ENCODE results near the gene ITGB2.

Gene ITGB2

DNA sequence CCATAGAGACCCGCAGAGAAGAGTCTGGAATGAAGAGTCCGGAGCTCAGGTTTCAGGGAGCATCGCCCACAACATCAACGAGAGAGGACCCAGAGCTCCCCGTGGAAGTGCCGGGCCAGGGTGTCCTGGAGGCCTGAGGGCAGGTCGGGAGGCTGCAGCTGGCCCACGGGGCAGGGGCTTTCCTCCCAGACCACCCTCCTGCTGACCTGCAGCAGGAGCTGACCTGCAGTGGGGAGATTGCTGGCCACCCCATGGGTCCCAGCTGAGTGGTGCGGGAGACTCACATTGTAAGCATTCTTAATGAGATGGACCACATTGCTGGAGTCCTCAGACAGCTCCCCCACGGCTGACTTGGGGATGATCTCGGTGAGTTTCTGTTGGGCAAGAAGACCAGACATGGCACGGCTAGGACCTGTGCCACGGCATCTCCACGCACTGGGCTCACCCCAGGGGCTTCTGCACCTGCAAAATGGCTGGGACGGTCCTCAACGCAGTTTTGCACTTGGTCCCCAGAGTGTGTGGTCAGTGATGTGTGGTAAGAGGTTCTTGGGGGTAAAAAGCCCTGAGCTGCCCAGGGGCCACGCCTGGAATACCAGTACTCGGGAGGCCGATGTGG, 25.9 kb downstream of the ITGB2 start:
- no peak for DNase-seq

DNA sequence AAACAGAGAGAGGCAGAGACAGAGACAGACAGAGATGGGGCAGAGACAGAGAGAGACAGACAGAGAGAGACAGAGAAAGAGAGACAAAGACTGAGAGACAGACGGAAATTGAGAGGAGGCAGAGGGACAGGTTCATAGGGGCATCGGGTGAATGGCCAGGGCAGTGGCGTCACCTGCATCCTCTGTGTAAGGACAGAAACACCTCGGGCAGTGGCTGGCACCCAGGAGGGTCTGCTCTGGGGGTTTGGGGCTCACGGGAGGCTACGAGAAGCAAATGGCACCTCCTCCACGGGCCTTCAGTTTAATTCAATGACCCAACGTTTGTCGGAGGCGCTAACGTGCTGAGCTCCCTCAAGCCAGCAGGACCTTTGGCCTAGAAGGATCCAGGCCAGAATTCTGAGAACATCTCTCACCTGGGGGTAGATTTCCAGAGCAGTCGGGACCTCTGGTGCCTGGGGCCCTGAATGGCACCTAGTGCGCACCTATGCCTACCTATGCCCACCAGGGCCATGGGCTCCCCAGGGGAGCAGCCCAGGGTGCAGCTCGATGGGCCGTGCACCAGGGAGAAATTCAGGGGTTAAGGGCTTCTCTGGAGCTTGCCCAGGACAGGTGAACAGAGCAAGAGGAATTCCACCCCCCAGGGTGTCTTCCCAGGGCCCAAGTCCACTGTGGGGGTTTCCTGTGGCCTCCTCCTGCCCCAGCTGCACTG, 26.6 kb downstream of the ITGB2 start:
- DNase-seq, result no peak

DNA sequence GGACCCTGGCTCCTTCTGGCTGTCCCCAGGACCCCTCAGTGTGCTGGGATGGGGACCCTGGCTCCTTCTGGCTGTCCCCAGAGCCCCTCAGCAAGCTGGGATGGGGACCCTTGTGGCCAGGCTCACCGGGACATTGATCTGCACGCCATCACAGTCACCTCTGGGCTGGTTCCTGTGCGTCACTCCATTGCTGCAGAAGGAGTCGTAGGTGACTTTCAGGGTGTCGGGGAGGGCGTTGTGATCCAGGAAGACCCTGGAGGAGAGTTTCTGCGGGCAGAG, 27.5 kb downstream of the ITGB2 start:
- DNase-seq, result no peak

DNA sequence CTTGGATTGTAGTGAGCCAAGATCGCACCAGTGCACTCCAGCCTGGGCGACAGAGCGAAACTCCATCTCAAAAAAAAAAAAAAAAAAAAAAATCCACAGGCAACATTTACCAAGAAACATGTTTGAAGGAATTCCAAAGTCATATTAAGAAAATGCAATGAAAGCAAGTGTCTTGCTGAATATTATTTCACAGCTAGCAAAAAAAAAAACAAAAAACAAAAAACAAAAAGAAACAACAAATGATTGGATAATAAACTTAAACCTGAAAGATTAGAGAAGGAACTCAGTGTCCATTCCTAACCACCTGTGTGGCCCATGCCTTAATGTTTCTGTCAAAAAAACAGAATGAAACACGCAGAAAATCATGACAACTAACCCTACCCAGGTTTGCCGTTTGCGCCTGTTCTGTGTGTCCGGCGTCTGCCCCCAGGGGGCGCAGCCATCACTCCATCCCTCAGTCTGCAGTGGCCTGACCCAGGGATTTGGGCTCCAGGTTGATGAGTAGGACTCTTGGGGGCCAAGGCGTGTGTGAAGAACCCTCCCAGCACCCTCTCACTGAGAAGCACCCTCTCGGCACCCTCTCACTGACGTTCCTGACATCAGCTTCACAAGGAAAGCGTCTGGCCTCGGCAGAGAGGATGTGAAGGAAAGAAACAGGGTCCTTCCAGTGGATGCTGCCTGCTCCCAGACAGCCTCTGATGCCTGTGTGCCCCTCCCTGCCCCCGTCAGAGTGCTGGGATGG, 28.0 kb downstream of the ITGB2 start:
- no peak for DNase-seq

DNA sequence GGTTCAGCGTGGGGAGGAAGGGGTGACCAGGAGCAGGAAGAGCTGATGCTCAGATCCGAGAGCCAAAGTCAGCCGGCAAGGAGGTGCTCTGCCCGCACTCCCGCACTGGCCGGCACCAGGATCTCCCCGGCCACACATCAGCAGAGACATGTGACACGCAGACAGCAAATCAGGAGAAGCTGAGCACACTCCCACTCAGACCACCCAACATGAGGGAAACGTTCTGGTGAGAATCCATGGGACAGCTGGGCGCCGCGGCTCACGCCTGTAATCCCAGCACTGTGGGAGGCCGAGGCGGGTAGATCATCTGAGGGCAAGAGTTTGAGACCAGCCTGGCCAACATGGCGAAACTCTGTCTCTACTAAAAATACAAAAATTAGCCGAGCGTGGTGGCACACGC, 28.6 kb downstream of the ITGB2 start:
- DNase-seq, result no peak

DNA sequence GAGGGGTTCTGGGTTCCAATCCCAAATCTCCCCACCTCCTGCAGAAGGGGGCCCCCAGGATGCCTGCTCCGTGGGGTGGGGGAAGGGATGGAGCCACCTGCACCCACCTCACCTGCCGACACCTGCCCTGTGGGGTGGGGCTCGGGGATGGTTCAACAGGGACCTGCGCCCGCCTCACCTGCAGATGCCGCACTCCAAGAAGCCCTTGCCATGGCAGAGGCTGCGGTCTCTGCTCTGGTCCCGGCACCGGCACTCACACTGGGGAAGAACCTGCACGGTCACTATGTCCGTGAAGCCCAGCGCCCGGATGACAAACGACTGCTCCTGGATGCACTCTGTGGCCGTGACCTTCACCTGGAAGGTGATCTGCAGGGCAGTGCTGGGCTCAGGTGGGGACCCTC, 29.1 kb downstream of the ITGB2 start:
- DNase-seq, result no peak

DNA sequence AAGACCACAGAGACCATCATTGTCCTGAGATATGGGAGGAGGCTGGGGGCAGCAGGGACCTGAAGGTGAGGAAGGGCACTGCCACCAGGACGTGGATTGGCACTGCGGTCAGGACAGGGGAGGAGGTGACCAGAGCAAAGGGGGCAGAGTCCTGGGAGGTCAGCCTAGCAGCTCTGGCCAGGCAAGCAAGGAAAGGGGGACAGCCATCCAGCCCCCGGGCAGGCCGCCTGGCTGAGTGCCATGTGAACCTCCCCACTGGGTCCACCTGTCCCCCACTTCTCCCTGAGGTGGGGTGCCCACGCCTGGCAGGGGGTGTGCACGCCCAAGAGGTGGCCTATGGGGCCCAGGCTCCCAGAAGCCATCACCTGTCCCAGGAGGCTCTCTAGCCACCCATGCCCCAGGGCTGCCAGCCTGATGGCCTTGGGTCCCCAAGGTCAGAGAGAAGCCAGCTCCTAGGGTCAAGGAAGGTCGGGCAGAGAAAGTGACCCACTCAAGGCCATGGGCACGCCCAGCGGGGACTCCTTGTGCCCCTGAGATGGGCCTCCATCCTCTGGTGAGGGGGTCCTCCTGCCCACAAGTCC, 29.6 kb downstream of the ITGB2 start:
- DNase-seq, result no peak

DNA sequence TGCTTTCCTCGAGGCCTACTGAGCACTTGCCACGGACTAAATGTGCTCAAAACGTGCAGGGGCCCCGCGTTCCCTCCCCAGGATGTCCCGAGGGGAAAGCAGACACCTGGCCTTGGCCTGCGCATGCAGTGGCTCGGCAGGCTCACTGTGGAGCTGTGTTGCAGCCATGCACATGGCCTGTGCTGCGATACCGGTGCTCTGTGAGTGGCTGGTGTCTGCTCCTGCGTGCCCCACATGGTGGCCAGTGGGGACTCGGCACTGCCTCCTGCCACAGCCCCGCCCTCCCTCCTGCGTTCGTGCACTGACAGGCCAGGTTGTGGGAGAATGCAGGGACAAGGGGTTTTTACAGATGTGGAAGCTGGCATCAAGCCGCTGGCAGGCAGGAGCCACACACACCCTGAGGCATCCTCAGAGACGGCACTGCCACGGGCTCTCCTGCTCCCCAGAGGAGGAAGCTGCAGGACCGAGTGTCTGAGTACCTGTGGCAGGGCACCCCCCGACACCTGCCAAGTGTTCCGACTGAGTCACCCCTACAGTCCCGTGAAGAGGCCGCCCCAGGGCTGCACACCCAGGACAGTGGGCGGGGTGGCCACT, 30.3 kb downstream of the ITGB2 start:
- no peak for DNase-seq

DNA sequence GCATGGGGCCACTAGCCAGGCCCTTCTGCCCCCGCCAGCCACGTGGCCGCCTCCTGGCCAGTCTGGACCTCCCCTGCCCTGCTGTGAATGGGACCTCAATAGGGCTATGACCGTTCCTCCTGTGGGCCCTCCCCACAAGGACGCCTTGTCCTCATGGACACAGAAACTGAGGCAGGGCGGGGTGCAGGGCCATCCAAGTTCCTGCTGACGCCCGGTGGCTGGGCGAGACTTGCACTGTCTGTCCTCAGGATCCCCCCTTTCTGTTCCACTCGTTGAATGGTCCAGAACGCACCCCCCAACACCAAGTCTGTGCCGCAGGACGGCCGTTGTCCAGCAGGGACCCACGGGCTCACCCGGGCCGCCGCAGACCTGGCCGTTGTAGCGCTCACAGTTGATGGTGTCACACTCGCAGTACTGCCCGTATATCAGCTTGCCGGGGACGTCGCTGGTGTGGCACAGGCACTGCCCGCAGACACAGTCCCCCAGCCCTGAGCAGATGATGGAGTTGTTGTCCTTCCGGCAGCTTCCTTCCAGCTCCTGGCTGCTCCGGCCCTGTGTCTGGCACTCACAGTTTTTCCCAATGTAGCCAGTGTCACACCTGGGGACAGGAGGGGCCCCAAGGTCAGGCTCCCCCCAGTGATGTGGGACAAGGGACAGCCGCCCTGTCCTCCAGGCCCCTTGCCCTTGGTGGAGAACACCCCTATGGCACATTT, 30.9 kb downstream of the ITGB2 start:
- no peak for DNase-seq

DNA sequence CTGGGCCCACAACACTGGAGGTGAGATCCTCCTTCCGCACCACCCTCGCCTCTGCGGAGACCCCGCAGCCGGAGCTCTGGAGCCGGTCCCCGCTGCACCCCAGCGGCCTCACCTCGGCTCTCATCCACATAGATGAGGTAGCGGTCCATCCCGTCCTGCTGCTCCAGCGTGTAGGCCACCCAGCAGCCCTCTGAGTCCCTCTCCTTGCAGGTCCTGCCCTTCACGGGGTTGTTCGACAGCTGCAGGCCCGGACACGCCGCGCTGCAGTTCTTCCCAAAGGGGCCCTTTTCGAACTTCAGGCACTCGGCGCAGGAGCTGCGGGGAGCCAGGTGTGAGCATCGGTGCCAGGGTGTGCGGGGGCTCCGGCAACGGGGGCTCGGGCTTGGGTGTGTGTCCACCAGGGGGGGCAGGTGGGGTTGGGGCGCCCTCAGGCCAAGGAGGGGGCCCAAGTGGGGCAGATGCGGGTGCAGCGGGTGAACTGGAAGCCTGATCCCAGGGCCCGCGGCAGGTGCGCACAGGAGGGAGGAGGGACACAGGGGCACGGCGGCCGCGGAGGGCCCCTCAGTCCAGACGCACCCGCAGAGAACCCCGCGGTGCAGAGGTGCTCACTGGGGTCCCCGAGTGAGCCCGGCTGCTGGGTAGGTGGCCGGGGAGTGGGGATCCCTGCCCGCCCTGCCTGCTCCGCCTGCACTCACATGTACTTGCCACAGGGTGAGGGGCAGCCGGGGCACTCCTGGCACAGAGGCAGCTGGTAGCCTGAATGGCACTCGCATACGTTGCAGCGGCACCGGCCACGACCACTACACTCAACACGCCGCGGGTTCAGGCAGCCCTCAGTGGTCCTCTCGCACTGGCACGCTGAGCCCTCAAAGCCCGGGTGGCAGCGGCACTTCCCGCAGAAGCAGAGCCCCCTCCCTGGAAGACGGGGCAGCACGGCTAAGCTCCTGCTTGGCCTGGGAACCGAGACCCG, 31.8 kb downstream of the ITGB2 start:
- DNase-seq, result no peak

DNA sequence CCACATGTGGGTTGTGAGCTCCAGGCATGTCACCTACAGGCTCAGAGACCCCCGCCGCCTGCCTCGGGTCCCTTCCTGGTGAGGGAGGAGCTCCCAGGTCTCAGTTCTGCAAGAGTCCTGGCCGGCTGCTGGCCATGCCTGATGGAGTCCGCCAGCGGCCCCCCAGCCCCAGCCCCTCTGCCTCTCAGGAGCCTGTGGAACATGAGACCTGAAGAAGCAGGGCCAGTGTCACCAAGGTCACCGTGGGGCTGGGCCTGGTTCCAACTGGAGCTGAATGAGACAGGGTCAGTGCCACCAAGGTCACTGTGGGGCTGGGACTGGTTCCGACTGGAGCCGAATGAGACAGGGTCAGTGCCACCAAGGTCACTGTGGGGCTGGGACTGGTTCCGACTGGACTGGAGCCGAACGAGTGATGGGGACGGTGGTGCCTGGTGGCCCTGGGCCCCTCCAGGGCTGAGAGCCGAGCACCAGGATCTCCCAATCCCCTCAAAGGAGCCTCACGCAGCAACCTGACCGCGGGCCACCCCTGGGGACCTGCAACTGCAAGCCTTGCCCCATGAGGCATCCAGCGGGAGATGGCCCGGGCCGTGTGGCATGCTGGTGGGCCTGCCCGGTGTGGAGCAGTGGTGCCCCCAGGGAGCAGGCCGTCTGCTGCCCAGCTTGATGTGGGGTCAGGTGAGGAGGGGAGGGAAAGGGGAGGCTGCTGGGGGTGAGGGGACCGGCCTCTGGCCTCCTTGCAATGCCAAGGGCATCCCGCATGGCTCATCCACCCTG, 32.7 kb downstream of the ITGB2 start:
- DNase-seq, result no peak

DNA sequence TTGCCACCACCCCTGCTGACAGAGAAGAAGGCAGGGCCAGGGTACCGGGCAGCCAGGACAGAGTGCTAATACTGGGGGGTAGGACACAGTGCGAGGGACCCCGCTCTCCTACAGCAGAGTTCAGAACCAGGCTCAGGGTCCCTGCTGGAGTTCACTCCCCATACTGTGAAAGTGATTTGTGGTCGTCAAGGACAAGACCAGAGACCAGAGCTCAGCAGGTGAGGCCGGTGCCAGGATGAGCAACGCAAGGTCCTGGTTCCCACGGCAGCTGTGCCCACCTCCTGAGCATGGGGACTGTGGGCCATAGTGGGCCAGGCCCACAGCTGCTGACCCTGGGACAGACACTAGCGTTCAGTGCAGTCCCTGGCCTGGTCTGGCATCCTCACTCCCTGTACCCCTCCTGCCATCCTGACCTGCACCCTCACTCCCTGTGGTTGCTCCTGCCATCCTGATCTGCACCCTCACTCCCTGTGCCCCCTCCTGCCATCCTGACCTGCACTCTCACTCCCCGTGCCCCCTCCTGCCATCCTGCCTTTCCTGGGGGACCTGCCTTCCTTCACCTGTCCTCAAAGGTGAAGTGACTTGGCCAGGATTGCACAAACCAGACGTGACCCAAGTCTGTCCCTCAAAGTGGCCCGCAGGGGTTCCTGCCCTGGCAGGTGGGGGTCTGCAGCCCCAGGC, 33.4 kb downstream of the ITGB2 start:
- DNase-seq, result no peak

DNA sequence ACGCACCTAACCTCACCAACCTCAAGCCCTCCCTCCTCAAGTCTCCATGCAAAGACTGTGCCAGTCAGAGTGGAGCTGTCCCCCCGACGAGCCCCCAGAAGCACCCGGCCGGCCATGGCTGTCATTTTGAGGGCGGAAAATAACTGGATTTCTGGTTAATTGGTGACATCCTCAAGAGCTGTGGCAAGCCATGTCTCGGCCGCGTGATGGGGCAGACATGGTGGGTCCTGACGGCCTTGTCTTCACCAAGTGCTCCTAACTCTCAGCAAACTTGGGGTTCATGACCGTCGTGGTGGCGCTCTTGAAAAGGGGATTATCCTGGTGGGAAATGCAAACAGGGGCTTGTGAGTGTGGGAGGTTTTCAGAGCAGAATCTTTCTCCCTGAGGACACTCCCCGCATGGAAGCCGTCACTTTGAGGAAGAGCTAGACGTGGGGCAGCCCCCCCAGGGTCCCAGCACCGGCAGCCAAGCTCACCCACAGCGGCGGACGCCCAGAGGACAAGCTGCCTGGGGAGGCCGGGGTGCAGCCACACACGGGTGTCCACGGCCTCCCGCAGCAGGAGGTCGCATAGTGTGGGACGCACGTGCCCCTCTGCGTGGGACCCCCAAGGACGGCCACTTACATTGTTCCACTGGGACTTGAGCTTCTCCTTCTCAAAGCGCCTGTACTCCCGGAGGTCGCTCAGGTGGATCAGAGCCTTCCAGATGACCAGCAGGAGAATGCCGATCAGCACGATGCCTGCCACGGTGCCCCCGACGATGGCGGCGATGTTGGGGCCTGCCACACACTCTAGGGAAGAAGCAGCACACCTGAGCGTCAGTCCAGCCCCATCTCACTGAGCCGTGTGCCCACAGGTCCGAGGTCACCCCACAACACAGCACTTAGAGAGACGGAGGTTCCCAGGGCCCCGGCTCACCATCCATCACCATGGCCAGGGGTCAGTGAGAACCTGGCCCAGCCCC, 34.3 kb downstream of the ITGB2 start:
- DNase-seq, result no peak

DNA sequence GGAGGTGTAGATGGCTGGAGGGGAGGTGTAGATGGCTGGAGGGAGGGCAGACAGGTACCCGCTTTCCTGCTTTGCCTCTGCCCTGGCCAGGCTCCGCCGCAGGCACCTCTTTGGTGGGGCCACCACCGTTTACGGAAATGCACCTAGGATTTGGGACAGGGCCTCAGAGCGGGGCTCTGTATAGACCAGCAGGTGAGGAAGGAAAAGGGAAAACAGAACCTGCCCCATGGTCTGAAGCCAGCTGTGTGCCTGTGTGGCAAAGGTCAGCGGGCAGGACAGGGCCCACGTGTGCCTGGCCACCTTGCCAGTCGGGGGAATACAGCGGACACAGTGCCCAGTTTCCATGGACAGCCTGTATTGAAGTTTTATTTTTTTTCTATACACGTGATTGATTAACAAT, 35.1 kb downstream of the ITGB2 start:
- no peak for DNase-seq

DNA sequence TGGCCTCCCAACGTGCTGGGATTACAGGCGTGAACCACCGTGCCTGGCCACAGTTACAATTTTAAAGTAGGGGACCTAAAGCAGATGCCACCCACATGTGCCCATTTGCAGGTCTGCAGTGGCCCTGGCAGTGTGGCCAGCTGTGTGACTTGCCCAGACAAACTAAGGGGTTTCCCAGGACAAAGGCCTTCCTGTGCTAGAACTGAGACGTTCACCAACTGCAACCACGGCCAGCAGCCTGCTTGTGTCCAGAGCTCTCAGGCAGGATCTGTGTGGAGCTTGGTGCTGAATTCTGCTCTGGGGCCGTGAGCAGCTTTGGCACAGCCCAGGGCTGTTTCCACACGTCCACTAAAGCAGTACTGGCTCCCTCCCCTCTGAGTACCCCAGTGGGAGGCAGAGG, 36.6 kb downstream of the ITGB2 start:
- DNase-seq, result no peak

DNA sequence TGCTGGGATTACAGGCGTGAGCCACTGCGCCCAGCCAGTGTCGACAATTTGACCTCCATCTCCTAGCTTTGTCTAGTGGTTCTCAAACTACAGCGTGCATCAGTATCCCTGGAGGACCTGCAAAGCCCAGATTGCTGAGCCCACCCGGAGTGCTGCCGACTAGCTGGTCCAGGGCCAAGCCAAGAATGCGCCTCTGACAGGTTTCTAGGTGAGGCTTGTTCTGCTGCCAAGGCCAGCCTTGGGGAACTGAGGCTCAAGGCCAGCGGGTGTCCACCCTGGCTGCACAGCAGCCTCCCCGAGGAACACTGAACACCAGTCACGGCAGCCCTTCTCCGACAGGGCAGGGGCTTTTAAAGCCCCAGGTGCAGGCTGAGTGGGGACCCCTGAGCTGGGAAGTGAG, 37.4 kb downstream of the ITGB2 start:
- DNase-seq, result no peak

DNA sequence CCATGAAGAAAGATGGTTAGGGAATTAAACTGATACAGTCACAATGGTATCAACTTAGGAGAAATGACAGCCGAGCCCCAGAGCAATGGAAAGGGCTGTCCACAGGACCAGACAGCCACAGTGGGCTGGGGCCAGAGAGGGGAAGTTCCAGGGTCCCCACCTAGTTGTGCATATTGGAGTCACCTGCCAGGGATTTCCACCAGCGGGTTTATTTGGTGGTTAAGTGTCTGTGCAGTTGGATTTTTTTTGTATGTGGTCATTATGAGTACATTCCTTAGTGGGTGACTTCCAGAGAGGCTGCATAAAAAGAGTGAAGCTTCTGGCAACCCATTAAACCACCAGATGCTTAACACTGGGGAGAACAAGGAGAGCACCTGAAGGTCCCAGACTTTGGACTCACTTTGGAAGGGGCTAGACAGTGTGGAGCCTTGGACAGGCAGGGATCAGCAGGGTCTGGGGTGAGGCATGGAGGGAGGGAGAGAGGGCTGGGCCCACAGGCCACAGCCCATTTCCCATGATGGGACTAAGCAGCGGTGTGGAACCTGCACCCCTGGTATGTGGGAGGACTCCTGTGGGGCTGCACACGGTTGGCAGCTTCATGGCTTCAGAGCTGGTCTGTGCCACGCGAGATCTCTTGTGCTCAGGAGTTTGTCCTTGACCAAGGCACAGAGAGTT, 39.4 kb downstream of the ITGB2 start:
- no peak for DNase-seq

DNA sequence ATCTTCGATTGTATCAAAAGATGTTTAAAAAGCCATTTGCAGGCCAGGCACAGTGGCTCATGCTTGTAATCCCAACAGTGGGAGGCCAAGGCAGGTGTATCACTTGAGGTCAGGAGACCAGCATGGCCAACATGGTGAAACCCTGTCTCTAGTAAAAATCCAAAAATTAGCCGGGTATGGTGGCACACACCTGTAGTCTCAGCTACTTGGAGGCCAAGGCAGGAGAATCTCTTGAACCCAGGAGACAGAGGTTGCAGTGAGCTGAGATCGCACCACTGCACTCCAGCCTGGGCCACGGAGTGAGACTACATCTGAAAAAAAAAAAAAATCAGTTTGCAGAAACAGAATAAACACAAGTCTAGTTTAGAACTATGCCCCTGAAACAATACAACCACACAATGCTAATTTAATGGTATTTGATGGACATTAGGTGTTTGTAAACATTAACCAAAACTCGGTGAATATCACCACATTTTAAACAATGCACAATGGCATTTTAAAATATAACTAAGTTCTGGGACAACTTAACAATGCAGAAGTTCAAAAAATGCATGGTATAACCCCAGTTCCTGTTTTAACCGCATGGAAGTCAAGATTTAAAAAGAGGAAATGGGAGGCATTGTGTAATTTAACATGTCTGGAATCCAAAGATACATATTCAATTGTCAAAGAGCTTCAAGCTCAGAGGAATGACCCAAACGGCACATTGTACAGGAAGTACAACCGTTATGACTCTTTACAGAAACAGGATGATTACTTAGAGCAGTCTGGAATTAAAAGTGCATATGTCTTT, 40.1 kb downstream of the ITGB2 start:
- DNase-seq, result no peak

Data from DMS 273 treated with DMSO at 0.1 percent for 48 hours (cell line).